ENCODE data around the gene KPTN.

Gene KPTN

GRCh38 chr19:47483800-47484690 lies at the start of gene KPTN:
KPTN (minus strand) TSS chr19:47484219; CDS start chr19:47484160, 59 bp downstream.
- peak; percentile 79 to 83 for DNase-seq (ENCODE audit: low read depth in 2 of 2)

- no peak for DNase-seq (ENCODE audit: low read depth in 2 of 2)
These were observed 47.8 kb upstream of the KPTN start for GRCh38 chr19:47531640-47532387.

GRCh38 chr19:47529018-47529742 lies 45.2 kb upstream of the KPTN start:
- DNase-seq (ENCODE audit: low read depth in 2 of 2), result no peak

GRCh38 chr19:47526798-47527197 lies 42.8 kb upstream of the KPTN start:
- no peak for DNase-seq (ENCODE audit: low read depth in 2 of 2)

GRCh38 chr19:47523473-47523872 lies 39.5 kb upstream of the KPTN start:
- DNase-seq (ENCODE audit: low read depth in 2 of 2), result no peak

- no peak for DNase-seq (ENCODE audit: low read depth in 2 of 2)
These were observed 37.6 kb upstream of the KPTN start for GRCh38 chr19:47521473-47522180.

GRCh38 chr19:47520839-47521238 lies 36.8 kb upstream of the KPTN start:
- no peak for DNase-seq (ENCODE audit: low read depth in 2 of 2)

GRCh38 chr19:47520343-47520806 lies 36.4 kb upstream of the KPTN start:
- no peak for DNase-seq (ENCODE audit: low read depth in 2 of 2)

GRCh38 chr19:47518854-47519253 lies 34.8 kb upstream of the KPTN start:
- no peak for DNase-seq (ENCODE audit: low read depth in 2 of 2)

- no peak for DNase-seq (ENCODE audit: low read depth in 2 of 2)
These were observed 34.1 kb upstream of the KPTN start for GRCh38 chr19:47518139-47518538.

GRCh38 chr19:47514869-47515588 lies 31.0 kb upstream of the KPTN start, which contains the start of gene NAPA:
NAPA (minus strand) TSS chr19:47515063; CDS start chr19:47514940, 123 bp downstream.
- peak; percentile 100 for DNase-seq (ENCODE audit: low read depth in 2 of 2)

- DNase-seq (ENCODE audit: low read depth in 2 of 2), result no peak
These were observed 30.3 kb upstream of the KPTN start for GRCh38 chr19:47514151-47514868.

- DNase-seq (ENCODE audit: low read depth in 2 of 2), result no peak
These were observed 28.9 kb upstream of the KPTN start for GRCh38 chr19:47512948-47513319.

- no peak for DNase-seq (ENCODE audit: low read depth in 2 of 2)
These were observed 28.3 kb upstream of the KPTN start for GRCh38 chr19:47512183-47512947.

- DNase-seq (ENCODE audit: low read depth in 2 of 2), result no peak
These were observed 27.7 kb upstream of the KPTN start for GRCh38 chr19:47511681-47512080.

GRCh38 chr19:47511128-47511517 lies 27.1 kb upstream of the KPTN start:
- DNase-seq (ENCODE audit: low read depth in 2 of 2), result no peak

GRCh38 chr19:47510516-47511127 lies 26.6 kb upstream of the KPTN start:
- DNase-seq (ENCODE audit: low read depth in 2 of 2), result no peak

- DNase-seq (ENCODE audit: low read depth in 2 of 2), result no peak
These were observed 26.0 kb upstream of the KPTN start for GRCh38 chr19:47509973-47510372.

All from stimulated activated CD4-positive, alpha-beta T cell treated with anti-CD3 and anti-CD28 coated beads, Interleukin-1b, Interleukin-23, amount 100 ng/mL, for 4 hours (primary cell).